Epithelial cell of proximal tubule (primary cell): ENCODE results near the gene GRPEL2. TPM values are rescaled to one million over a fixed set of nuclear protein-coding genes. Genes with fewer than 3 reads are reported as not detected.
"Not testable (repeated sequence)": the region's sequence is repeated elsewhere in the genome, so short reads cannot be mapped to it uniquely, and the experiment has no call there.

Experiments used
- DNase-seq: peaks from one replicate; pipeline ENCODE4 v3.0.0-alpha.2; 2011; ENCODE audit warnings: low read depth
- H3K4me3 ChIP-seq: 2 replicates; pipeline ENCODE4 v1.5.1; 2011; ENCODE audit warnings: low read depth, mild to moderate bottlenecking, low read length
- CTCF ChIP-seq: conservative IDR thresholded peaks from 2 replicates; pipeline ENCODE4 v1.5.1; 2012; ENCODE audit warnings: low read depth, mild to moderate bottlenecking, low read length
- total RNA-seq: library from RNA; depleted of rRNA; stranded (reverse); fragments of >200 nt; gene quantifications from 2 replicates; pipeline ENCODE4 v1.2.3, GENCODE V29; 2015

The GRPEL2 gene
- total RNA-seq, 1 donor from 2014 or later: 15.5 TPM

- no peak for TF ChIP-seq CTCF
- DNase-seq: no peak
- H3K4me3 ChIP-seq: no peak overlapping the region
These were observed 47.4 kb downstream of the GRPEL2 start for GRCh38 chr5:149392718-149393117.

GRCh38 chr5:149394996-149395395, 49.7 kb downstream of the GRPEL2 start:
- H3K4me3 ChIP-seq, DNase-seq: not testable (repeated sequence)

GRCh38 chr5:149397530-149397929, 52.2 kb downstream of the GRPEL2 start:
- no peak for TF ChIP-seq CTCF
- no peak overlapping the region for H3K4me3 ChIP-seq
- DNase-seq: no peak

- DNase-seq, H3K4me3 ChIP-seq: not testable (repeated sequence)
These were observed 53.5 kb downstream of the GRPEL2 start for GRCh38 chr5:149398747-149399266.

GRCh38 chr5:149399775-149400174, 54.5 kb downstream of the GRPEL2 start:
- TF ChIP-seq CTCF: no peak
- H3K4me3 ChIP-seq: no peak overlapping the region
- DNase-seq: no peak

- no peak for DNase-seq
- H3K4me3 ChIP-seq: no peak overlapping the region
- no peak for TF ChIP-seq CTCF
These were observed 55.0 kb downstream of the GRPEL2 start for GRCh38 chr5:149400304-149400703.

GRCh38 chr5:149401051-149401450, 55.8 kb downstream of the GRPEL2 start:
- no peak for DNase-seq
- no peak overlapping the region for H3K4me3 ChIP-seq
- no peak for TF ChIP-seq CTCF

- DNase-seq: no peak
- TF ChIP-seq CTCF: no peak
- H3K4me3 ChIP-seq: no peak overlapping the region
These were observed 57.0 kb downstream of the GRPEL2 start for GRCh38 chr5:149402291-149402690.

Other genes starting within 250 kb of the GRPEL2 start
- 15.6 and 30.1 TPM in 2 replicates for gene ABLIM3, start 204.0 kb upstream of the GRPEL2 start, total RNA-seq
- 17.2 and 27.2 TPM in 2 replicates for gene AFAP1L1, start 73.6 kb upstream of the GRPEL2 start, total RNA-seq
- 6.1 and 7.1 TPM in 2 replicates for gene PCYOX1L, start 12.5 kb downstream of the GRPEL2 start, total RNA-seq
- not detected in 2 replicates for gene IL17B, start 33.8 kb downstream of the GRPEL2 start, total RNA-seq
- gene CSNK1A1, start 205.9 kb downstream of the GRPEL2 start, total RNA-seq: 176 and 187 TPM in 2 replicates
- gene ARHGEF37, start 236.0 kb downstream of the GRPEL2 start, total RNA-seq: 2.0 and 2.7 TPM in 2 replicates